NCI-H2081 treated with DMSO at 0.1 percent for 48 hours (cell line): ENCODE measurements around the gene COL6A5.
"Not testable (repeated sequence)": the region's sequence is repeated elsewhere in the genome, so short reads cannot be mapped to it uniquely, and the experiment has no call there.

Experiments
- DNase-seq: peaks from one replicate; lab custom pipeline; 2025; lab: John Stamatoyannopoulos, UW

Gene COL6A5, protein sequence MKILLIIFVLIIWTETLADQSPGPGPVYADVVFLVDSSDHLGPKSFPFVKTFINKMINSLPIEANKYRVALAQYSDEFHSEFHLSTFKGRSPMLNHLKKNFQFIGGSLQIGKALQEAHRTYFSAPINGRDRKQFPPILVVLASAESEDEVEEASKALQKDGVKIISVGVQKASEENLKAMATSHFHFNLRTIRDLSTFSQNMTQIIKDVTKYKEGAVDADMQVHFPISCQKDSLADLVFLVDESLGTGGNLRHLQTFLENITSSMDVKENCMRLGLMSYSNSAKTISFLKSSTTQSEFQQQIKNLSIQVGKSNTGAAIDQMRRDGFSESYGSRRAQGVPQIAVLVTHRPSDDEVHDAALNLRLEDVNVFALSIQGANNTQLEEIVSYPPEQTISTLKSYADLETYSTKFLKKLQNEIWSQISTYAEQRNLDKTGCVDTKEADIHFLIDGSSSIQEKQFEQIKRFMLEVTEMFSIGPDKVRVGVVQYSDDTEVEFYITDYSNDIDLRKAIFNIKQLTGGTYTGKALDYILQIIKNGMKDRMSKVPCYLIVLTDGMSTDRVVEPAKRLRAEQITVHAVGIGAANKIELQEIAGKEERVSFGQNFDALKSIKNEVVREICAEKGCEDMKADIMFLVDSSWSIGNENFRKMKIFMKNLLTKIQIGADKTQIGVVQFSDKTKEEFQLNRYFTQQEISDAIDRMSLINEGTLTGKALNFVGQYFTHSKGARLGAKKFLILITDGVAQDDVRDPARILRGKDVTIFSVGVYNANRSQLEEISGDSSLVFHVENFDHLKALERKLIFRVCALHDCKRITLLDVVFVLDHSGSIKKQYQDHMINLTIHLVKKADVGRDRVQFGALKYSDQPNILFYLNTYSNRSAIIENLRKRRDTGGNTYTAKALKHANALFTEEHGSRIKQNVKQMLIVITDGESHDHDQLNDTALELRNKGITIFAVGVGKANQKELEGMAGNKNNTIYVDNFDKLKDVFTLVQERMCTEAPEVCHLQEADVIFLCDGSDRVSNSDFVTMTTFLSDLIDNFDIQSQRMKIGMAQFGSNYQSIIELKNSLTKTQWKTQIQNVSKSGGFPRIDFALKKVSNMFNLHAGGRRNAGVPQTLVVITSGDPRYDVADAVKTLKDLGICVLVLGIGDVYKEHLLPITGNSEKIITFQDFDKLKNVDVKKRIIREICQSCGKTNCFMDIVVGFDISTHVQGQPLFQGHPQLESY (N-terminal part only)

DNA sequence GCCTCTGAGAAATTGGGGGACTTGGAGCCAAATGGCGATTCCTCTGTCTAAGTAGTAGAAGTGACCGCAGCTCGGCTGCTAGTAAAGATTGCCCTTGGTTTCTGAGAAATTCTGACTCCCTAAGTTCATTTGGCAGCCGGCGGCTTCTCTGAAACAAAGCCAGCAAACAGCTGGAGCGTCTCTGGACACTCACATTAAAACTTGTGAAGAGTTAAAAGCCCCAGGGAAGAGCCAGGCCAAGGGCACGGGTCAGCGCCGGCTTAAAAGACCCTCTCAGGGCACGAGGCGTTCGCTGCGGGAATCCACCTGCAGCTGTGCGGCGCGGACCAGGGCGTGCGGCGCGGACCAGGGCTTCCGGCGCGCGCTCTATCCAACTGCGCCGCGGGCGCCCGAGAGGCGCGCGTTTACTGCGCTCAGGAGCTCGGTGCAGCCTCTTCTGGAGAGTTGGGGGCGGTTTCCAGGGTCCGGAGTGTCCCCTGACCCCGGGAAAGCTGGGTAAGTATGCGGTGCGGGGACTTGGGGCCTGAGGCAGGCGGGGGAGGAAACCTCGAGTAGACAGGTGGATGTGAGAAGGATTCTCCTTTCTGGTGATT is at the start of gene COL6A5:
Gene COL6A5 (plus strand): TSS at position 186 of the 593 bp plus-strand sequence. CDS start 27,967 bp downstream, outside the sequence.
- DNase-seq, result no peak

DNA sequence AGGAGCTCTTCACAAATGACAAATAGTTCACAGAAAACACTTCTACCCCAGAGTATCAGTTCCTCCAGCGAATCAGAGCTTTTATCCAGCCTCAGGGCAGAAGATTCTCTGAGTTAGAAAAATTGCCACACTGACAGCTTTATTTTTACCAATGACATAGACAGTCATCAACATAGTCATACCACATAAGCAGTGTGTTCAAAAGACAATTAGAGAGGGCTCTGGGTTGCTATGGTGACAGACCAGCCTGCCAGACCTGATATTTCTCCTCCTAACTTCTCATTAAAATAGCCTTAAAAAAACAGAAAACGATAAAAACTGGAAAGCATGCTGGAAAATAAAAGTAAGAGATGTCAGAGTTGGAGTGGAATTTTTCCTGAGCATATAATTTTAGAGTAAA is 45.9 kb upstream of the COL6A5 start:
- no peak for DNase-seq

GRCh38 chr3:130300888-130301287 is 44.6 kb upstream of the COL6A5 start:
- DNase-seq, result no peak

GRCh38 chr3:130310109-130310508 is 35.4 kb upstream of the COL6A5 start:
- DNase-seq, result no peak

GRCh38 chr3:130312374-130312773 is 33.1 kb upstream of the COL6A5 start:
- DNase-seq, result no peak

- no peak for DNase-seq
Measured at GRCh38 chr3:130316169-130316568, 29.3 kb upstream of the COL6A5 start.

DNA sequence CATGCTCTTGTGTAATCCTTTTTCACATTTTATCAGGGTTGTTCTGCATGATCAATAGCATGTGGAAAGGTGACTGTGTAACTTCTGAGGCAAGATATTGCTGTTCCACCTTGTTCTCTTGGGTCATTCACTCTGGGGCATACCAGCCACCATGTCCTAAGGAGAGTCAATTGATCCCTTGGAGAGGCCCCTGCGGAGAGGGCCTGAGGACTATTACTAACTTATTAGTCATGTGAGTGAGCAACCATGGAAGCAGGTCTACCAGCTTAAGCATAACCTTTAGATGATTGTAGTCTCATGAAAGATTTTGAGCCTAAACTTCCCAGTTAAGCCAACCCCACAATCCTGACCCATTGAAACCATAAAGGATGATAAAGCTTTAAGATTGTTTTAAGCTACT is 22.0 kb upstream of the COL6A5 start:
- DNase-seq, result no peak

DNA sequence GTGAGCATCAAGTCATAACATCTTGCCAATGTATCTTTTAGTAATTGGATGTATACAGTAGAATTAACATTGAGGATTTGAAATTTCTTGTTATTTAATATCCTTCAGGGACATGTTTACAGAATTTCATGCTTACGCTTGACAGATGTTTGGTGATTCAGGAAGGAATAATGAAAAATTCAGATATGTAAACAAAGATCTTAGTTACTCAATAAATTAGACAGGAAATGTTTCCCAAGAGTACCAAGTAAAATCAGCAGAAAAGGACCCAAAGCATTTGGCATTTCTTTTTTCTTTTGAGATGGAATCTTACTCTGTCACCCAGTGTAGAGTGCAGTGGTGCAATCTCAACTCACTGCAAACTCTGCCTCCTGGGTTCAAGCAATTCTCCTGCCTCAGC is 4.7 kb upstream of the COL6A5 start:
- no peak for DNase-seq

DNA sequence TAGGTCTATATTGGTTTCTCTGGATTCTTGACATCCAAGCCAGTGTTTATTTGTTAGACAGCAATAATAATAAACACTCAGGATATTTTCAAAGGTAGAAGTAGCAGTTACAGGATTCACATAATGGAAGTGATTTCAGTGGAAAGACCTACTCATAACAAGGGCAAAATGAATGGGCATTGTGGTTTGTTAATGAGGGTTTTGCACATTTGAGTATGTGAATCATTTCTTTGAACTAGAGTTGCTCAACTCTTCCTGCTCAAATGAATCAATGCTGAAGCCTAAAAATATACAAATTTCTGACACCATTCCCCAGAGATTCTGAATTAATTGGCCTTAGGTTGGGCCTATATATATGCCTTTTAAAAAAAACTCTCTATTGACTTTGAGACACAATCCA is 4.1 kb upstream of the COL6A5 start:
- no peak for DNase-seq

GRCh38 chr3:130341882-130342281 is 3.6 kb upstream of the COL6A5 start:
- no peak for DNase-seq

GRCh38 chr3:130342821-130343661 is 2.4 kb upstream of the COL6A5 start:
- DNase-seq, result no peak

DNA sequence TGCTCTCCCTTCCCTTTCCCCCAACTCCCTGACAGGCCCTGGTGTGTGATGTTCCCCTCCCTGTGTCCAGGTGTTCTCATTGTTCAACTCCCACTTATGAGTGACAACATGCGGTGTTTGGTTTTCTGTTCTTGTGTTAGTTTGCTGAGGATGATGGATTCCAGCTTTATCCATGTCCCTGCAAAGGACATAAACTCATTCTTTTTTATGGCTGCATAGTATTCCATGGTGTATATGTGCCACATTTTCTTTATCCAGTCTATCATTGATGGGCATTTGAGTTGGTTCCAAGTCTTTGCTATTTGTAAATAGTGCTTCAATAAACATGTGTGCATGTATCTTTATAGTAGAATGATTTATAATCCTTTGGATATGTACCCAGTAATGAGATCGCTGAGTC is 2.8 kb downstream of the COL6A5 start:
- DNase-seq, result not testable (repeated sequence)

DNA sequence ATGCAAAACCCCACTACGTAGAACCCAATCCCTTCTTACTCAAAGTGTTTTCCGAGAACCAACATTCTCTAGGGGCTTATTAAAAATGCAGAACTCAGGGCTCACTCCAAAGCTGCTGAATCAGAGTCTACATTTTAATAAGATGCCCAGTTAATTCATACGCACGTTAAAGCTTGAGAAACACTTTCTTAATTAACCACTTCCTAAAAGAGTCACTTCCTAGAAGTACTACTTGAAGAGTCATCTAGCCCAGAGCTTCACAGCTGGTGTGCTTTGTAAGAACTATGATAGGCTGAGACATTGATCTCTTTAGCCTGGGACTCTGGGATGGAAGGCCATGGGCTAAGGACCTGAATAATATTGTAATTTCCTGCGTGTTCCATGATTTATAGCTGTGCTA is 9.0 kb downstream of the COL6A5 start:
- no peak for DNase-seq

- DNase-seq, result no peak
Measured at GRCh38 chr3:130374033-130374432, 28.6 kb downstream of the COL6A5 start.

- no peak for DNase-seq
Measured at GRCh38 chr3:130374908-130375307, 29.4 kb downstream of the COL6A5 start.

DNA sequence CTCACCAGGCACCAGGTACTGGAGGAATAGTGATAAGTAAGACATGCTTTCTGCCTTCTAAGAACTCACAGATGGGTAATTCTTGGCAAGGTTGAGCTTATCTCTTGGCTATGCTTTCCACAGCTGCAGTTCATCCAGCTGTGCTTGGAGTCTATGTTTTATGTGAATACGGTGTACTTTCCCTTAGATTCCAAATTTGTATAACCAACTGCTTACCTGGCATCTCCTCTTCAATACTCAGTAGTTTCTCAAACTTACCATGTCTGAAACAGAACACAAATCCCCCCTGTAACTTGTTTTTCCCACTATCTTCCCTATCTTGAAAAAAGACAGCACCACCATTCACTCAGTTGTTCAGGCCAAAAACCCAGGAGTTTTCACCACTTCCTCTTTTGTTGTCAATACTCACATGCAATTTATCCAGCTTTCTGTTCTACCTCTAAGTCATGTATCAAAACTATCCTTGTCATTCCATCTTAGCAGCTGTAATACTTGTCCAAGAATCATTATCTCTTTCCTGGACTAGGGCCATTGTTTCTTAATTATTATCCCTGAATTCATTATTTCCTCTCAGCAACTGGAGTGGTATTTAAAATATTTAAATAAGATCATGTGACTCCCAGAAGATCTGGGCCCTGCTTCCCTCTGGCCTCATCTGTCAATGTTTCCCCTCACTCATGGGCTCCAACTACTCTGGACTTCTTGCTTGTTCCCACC is 32.6 kb downstream of the COL6A5 start:
- DNase-seq, result no peak

GRCh38 chr3:130378677-130379191 is 33.3 kb downstream of the COL6A5 start:
- DNase-seq, result no peak

GRCh38 chr3:130379274-130379673 is 33.8 kb downstream of the COL6A5 start:
- no peak for DNase-seq

GRCh38 chr3:130380398-130380797 is 34.9 kb downstream of the COL6A5 start:
- no peak for DNase-seq

- no peak for DNase-seq
Measured at GRCh38 chr3:130383424-130383823, 38.0 kb downstream of the COL6A5 start.
